B cell (primary cell): ENCODE results near the gene PAFAH1B2. TPM values are rescaled to one million over a fixed set of nuclear protein-coding genes. Genes with fewer than 3 reads are reported as not detected.

Experiments
- ATAC-seq: fragments of 200-7000 bp; cut with Tn5 transposase; one replicate; pipeline ENCODE4 v1.10.0; 2021; ENCODE audit warnings: low read depth, mild to moderate bottlenecking, moderate number of reproducible peaks, moderate library complexity
- CTCF ChIA-PET: fragments of 350-600 bp; sonication (Branson Sonifier 250); formaldehyde crosslinking; loops from one replicate; lab custom pipeline; 2021; ENCODE audit warnings: antibody characterized with exemption, inconsistent platforms; lab: Charles Lee
- POLR2A ChIA-PET: fragments of 350-600 bp; sonication (Branson Sonifier 250); formaldehyde crosslinking; loops from one replicate; lab custom pipeline; 2021; ENCODE audit warnings: antibody characterized with exemption; lab: Charles Lee
- DNase-seq: peaks from one replicate; pipeline ENCODE4 v3.0.0; 2013
- H2AFZ ChIP-seq: 2 replicates; pipeline ENCODE4 v1.6.1; 2012; ENCODE audit warnings: mild to moderate bottlenecking, low read depth, low read length; ENCODE audit not compliant: insufficient read depth, poor library complexity, severe bottlenecking
- H3K27ac ChIP-seq, 2 donors: 1 replicate in 1 of 2; 2 replicates in 1 of 2; pipeline ENCODE4 v1.5.1; 2012 to 2013; ENCODE audit warnings: low read length in 2 of 2, mild to moderate bottlenecking in 2 of 2, moderate library complexity in 1 of 2
- H3K27me3 ChIP-seq, 4 experiments: fragments of 200-600 bp in 1 of 4; sonication (generic) in 1 of 4; replicated peaks in 1 of 4; 1 replicate in 2 of 4; 2 replicates in 2 of 4; pipeline versions ENCODE4 v1.6.1 to v1.7.0; 2013 to 2016; ENCODE audit warnings: low read length in 3 of 4, mild to moderate bottlenecking in 2 of 4, mixed read lengths in 1 of 4, moderate library complexity in 1 of 4; ENCODE audit not compliant: insufficient read depth in 4 of 4, control insufficient read depth in 3 of 4; ENCODE audit errors: control extremely low read depth in 1 of 4
- H3K36me3 ChIP-seq, 2 experiments: replicated peaks in 1 of 2; 1 replicate in 1 of 2; 2 replicates in 1 of 2; pipeline versions ENCODE4 v1.6.1 to v1.7.1; 2013; ENCODE audit warnings: low read length in 1 of 2; ENCODE audit not compliant: insufficient read depth in 2 of 2, control insufficient read depth in 1 of 2; ENCODE audit errors: control extremely low read depth in 1 of 2, extremely low read depth in 1 of 2
- H3K4me1 ChIP-seq, 2 donors: fragments of 200-600 bp in 1 of 2; sonication (generic) in 1 of 2; 1 replicate in 1 of 2; 2 replicates in 1 of 2; pipeline versions ENCODE4 v1.5.1 to v1.6.1; 2013 to 2017; ENCODE audit warnings: low read length in 2 of 2; ENCODE audit not compliant: control insufficient read depth in 2 of 2, insufficient read depth in 2 of 2
- H3K4me2 ChIP-seq: replicated peaks from 2 replicates; pipeline ENCODE3; 2012; ENCODE audit warnings: mild to moderate bottlenecking, low read depth, low read length; ENCODE audit not compliant: poor library complexity, severe bottlenecking
- H3K4me3 ChIP-seq, 5 experiments: fragments of 200-600 bp in 1 of 5; sonication (generic) in 1 of 5; 1 replicate in 3 of 5; 2 replicates in 2 of 5; pipeline versions ENCODE4 v1.5.1 to v1.7.0; 2011 to 2016; ENCODE audit warnings: low read length in 4 of 5, mild to moderate bottlenecking in 4 of 5, low read depth in 2 of 5, control low read depth in 1 of 5, moderate library complexity in 1 of 5; ENCODE audit not compliant: insufficient read depth in 1 of 5; ENCODE audit errors: control extremely low read depth in 1 of 5, extremely low read depth in 1 of 5
- H3K79me2 ChIP-seq: fragments of 200-600 bp; sonication (generic); one replicate; pipeline ENCODE4 v1.6.0; 2016; ENCODE audit warnings: low read length; ENCODE audit not compliant: control insufficient read depth, insufficient read depth
- H3K9ac ChIP-seq: fragments of 200-600 bp; sonication (generic); 2 replicates; pipeline ENCODE4 v1.6.1; 2017; ENCODE audit warnings: mild to moderate bottlenecking, low read length, moderate library complexity
- H3K9me3 ChIP-seq, 3 donors: one replicate each; pipeline versions ENCODE4 v1.6.1 to v1.7.1; 2013; ENCODE audit warnings: low read length in 2 of 3; ENCODE audit not compliant: control insufficient read depth in 2 of 3, insufficient read depth in 1 of 3; ENCODE audit errors: control extremely low read depth in 1 of 3
- H4K20me1 ChIP-seq: 2 replicates; pipeline ENCODE4 v1.6.0; 2012; ENCODE audit warnings: mild to moderate bottlenecking, low read length; ENCODE audit not compliant: insufficient read depth, control insufficient read depth, poor library complexity, severe bottlenecking
- H3K27ac Mint-ChIP-seq: one replicate; pipeline ENCODE4 v1.8.0; 2021; ENCODE audit warnings: mixed read lengths
- H3K27me3 Mint-ChIP-seq: one replicate; pipeline ENCODE4 v1.8.0; 2021; ENCODE audit warnings: mixed read lengths
- H3K4me1 Mint-ChIP-seq: one replicate; pipeline ENCODE4 v1.8.0; 2021; ENCODE audit warnings: mixed read lengths
- H3K4me3 Mint-ChIP-seq: one replicate; pipeline ENCODE4 v1.8.0; 2021; ENCODE audit warnings: mixed read lengths
- H3K9me3 Mint-ChIP-seq: one replicate; pipeline ENCODE4 v1.8.0; 2022; ENCODE audit warnings: mixed read lengths; ENCODE audit not compliant: insufficient read depth
- EZH2 ChIP-seq: IDR thresholded peaks from 2 replicates; pipeline ENCODE4 v1.6.1; 2012; ENCODE audit warnings: borderline replicate concordance, low read depth, mild to moderate bottlenecking, moderate library complexity, low read length; ENCODE audit not compliant: insufficient read depth, poor library complexity, severe bottlenecking
- WGBS: methylation state at CpG from one replicate; pipeline ENCODE4 v1.1.5; 2013; ENCODE audit warnings: missing lambda C conversion rate; ENCODE audit not compliant: insufficient coverage; 5-methylcytosine and 5-hydroxymethylcytosine counted together
- intact Hi-C: fragments of 100-400 bp; cut with micrococcal nuclease; formaldehyde crosslinking; loops from one replicate; pipeline ENCODE4 v1.10.0; 2022
- polyA plus RNA-seq: library from polyadenylated mRNA; depleted of rRNA; stranded (reverse); fragments of >200 nt; gene quantifications from 2 replicates; pipeline ENCODE4 v1.2.3, GENCODE V29; 2012
- total RNA-seq, 2 donors: library from RNA; stranded (reverse); fragments of 120-200 nt in 1 of 2; gene quantifications; 1 replicate in 1 of 2; 2 replicates in 1 of 2; pipeline versions ENCODE4 v1.2.3 to v1.2.4, GENCODE V29; 2013 to 2022
- TF ChIP-seq, protein P1 (sequence below): fragments of 200-600 bp; IDR thresholded peaks from one replicate; pipeline ENCODE4 v1.8.0; 2022; ENCODE audit warnings: antibody characterized with exemption, mild to moderate bottlenecking

PAFAH1B2 gene
- total and polyA plus RNA-seq, 2 donors (not counting 1 experiment from before 2014, with no cell fraction given), result 10.7 to 103 TPM

- Histone ChIP-seq H3K79me2 (peaks cover 28% of the 10 kb centered on the region), H3K27ac (peak overlapping the region; percentile 6 to 84), H3K4me3 (peak overlapping the region in 1 of 5 experiments; percentile 23), H3K9ac (peak overlapping the region; percentile 40), H3K36me3 (peaks cover 0 to 39% of the 10 kb centered on the region in 2 experiments), H3K9me3 (no peaks in the 10 kb centered on the region), H4K20me1 (no peaks in the 10 kb centered on the region), H3K27me3 (no peaks in the 10 kb centered on the region), H3K4me1 (peaks cover 36 to 51% of the 10 kb centered on the region in 2 donors), H2AFZ (no peak overlapping the region), H3K4me2 (peak overlapping the region; percentile 86)
- ChIA-PET CTCF (interaction anchor here (0.6 to 14.8 kb wide), 14 partner anchors 9 to 86 kb away, joined by 3 to 309 read pairs (median 7); partner anchors contain the start of genes PAFAH1B2, PCSK7 and RNF214), POLR2A (interaction anchor here (0.6 to 3.7 kb wide), 6 partner anchors 8 to 254 kb away, joined by 5 to 34 read pairs (median 10); partner anchors contain the start of gene PAFAH1B2)
- TF ChIP-seq, protein P1, sequence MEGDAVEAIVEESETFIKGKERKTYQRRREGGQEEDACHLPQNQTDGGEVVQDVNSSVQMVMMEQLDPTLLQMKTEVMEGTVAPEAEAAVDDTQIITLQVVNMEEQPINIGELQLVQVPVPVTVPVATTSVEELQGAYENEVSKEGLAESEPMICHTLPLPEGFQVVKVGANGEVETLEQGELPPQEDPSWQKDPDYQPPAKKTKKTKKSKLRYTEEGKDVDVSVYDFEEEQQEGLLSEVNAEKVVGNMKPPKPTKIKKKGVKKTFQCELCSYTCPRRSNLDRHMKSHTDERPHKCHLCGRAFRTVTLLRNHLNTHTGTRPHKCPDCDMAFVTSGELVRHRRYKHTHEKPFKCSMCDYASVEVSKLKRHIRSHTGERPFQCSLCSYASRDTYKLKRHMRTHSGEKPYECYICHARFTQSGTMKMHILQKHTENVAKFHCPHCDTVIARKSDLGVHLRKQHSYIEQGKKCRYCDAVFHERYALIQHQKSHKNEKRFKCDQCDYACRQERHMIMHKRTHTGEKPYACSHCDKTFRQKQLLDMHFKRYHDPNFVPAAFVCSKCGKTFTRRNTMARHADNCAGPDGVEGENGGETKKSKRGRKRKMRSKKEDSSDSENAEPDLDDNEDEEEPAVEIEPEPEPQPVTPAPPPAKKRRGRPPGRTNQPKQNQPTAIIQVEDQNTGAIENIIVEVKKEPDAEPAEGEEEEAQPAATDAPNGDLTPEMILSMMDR, result peak; percentile 68
- no peak for TF ChIP-seq EZH2
- H3K27ac Mint-ChIP-seq, result peak overlapping the region; percentile 86
- no peaks in the 10 kb centered on the region for H3K9me3 Mint-ChIP-seq
- H3K27me3 Mint-ChIP-seq, result no peaks in the 10 kb centered on the region
- intact Hi-C loops, result loop anchor here (1.0 kb wide), 2 partner anchors 45 to 51 kb away; partner anchors contain the start of genes PCSK7 and RNF214
- peak overlapping the region; percentile 99 for H3K4me3 Mint-ChIP-seq
- H3K4me1 Mint-ChIP-seq, result peaks cover 51% of the 10 kb centered on the region
- WGBS, result 37% methylated on average over 18 of the region's 22 CpGs
- peak; percentile 83 for DNase-seq
- peak; percentile 31 for ATAC-seq
Measured at GRCh38 chr11:117180661-117181585, 36.8 kb downstream of the PAFAH1B2 start.
